ENCODE data around the gene ZER1. TPM values are rescaled to one million over a fixed set of nuclear protein-coding genes. Genes with fewer than 3 reads are reported as not detected.

The ZER1 gene
- polyA plus RNA-seq, 1 donor from 2014 or later, result 30.6 TPM

DNA sequence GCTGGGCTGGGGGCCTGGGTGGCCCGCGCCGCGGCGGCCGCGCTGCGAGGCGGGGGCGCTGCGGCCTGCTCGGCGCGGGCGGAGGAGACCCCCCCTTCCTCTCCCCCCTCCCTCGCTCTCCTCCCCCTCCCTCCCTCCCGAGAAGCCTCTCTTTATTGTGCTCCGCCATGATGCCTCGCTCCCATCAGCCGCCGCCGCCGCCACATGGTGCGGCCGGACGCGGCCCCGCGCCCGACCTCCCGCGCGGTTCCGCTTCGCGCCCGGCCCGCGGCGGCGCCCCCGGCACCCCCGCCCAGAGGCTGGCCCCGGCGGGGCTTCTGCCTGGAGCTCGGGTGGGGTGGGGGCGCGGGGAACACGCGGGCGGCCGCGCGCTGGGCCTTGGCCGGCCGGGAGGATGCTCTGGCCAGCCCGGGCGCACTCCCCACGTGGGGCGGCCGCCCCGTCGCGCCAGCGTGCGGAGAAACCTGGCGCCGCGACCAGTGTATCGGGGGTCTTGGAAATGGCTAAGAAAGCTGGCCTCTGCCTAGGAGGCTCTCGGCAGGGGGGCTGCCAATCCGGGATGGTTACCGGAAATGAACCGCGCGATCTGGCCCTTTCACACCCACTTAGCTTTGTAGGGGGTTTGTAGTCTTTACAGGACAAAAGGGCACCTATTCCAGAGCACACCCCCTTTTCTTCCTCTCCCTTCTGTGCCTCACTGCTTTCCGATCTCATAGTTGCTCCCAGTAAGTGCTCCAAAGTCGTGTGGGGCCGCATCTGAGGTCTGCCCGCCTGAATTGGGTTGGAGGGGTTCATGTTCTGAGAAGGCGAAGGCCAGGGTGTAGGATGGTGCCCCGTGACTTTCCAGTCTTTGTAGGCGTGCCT lies 81.7 kb downstream of the ZER1 start:
- peak overlapping the region; percentile 69 for H3K4me2 ChIP-seq (ENCODE audit: low read length)
- peak overlapping the region; percentile 81 for H3K4me3 ChIP-seq (ENCODE audit: low read length)
- TF ChIP-seq, protein P1, sequence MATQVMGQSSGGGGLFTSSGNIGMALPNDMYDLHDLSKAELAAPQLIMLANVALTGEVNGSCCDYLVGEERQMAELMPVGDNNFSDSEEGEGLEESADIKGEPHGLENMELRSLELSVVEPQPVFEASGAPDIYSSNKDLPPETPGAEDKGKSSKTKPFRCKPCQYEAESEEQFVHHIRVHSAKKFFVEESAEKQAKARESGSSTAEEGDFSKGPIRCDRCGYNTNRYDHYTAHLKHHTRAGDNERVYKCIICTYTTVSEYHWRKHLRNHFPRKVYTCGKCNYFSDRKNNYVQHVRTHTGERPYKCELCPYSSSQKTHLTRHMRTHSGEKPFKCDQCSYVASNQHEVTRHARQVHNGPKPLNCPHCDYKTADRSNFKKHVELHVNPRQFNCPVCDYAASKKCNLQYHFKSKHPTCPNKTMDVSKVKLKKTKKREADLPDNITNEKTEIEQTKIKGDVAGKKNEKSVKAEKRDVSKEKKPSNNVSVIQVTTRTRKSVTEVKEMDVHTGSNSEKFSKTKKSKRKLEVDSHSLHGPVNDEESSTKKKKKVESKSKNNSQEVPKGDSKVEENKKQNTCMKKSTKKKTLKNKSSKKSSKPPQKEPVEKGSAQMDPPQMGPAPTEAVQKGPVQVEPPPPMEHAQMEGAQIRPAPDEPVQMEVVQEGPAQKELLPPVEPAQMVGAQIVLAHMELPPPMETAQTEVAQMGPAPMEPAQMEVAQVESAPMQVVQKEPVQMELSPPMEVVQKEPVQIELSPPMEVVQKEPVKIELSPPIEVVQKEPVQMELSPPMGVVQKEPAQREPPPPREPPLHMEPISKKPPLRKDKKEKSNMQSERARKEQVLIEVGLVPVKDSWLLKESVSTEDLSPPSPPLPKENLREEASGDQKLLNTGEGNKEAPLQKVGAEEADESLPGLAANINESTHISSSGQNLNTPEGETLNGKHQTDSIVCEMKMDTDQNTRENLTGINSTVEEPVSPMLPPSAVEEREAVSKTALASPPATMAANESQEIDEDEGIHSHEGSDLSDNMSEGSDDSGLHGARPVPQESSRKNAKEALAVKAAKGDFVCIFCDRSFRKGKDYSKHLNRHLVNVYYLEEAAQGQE (IDR thresholded peaks at IDR 0.05; ENCODE audit: borderline replicate concordance), result no peak
- TF ChIP-seq, protein P2, sequence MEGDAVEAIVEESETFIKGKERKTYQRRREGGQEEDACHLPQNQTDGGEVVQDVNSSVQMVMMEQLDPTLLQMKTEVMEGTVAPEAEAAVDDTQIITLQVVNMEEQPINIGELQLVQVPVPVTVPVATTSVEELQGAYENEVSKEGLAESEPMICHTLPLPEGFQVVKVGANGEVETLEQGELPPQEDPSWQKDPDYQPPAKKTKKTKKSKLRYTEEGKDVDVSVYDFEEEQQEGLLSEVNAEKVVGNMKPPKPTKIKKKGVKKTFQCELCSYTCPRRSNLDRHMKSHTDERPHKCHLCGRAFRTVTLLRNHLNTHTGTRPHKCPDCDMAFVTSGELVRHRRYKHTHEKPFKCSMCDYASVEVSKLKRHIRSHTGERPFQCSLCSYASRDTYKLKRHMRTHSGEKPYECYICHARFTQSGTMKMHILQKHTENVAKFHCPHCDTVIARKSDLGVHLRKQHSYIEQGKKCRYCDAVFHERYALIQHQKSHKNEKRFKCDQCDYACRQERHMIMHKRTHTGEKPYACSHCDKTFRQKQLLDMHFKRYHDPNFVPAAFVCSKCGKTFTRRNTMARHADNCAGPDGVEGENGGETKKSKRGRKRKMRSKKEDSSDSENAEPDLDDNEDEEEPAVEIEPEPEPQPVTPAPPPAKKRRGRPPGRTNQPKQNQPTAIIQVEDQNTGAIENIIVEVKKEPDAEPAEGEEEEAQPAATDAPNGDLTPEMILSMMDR (IDR thresholded peaks at IDR 0.05; ENCODE audit: poor library complexity, severe bottlenecking), result no peak
- TF ChIP-seq POLR2AphosphoS5 (IDR thresholded peaks at IDR 0.05), result peak; percentile 37
- no peak for TF ChIP-seq EP300 (conservative IDR thresholded peaks at IDR 0.05; ENCODE audit: poor library complexity, severe bottlenecking)
- TF ChIP-seq TAF1 (IDR thresholded peaks at IDR 0.05; ENCODE audit: low read depth), result no peak
- TF ChIP-seq EZH2 (IDR thresholded peaks at IDR 0.05; ENCODE audit: borderline replicate concordance, insufficient read depth, low read length, poor library complexity, severe bottlenecking), result no peak
- TF ChIP-seq MXI1 (conservative IDR thresholded peaks at IDR 0.05; ENCODE audit: poor library complexity, severe bottlenecking), result peak; percentile 87
- TF ChIP-seq RAD21 (conservative IDR thresholded peaks at IDR 0.05), result peak; percentile 30
- TF ChIP-seq SMC3 (conservative IDR thresholded peaks at IDR 0.05; ENCODE audit: poor library complexity), result peak; percentile 31
- H2AFZ ChIP-seq (ENCODE audit: low read depth, low read length), result no peak overlapping the region
- no peaks in the 10 kb centered on the region for H3F3A ChIP-seq (ENCODE audit: insufficient read depth, low read length, poor library complexity, severe bottlenecking)
- peaks cover 8% of the 10 kb centered on the region for H3K36me3 ChIP-seq (ENCODE audit: insufficient read depth, low read length)
- peaks cover 35% of the 10 kb centered on the region for H3K79me2 ChIP-seq (replicated peaks; ENCODE audit: insufficient read depth, low read length)
- H3K27ac ChIP-seq (ENCODE audit: low read length), result peak overlapping the region; percentile 85
- H3K9ac ChIP-seq (ENCODE audit: low read length), result peak overlapping the region; percentile 91
- H3K9me3 ChIP-seq (ENCODE audit: low read length), result no peaks in the 10 kb centered on the region
- no peaks in the 10 kb centered on the region for H3K27me3 ChIP-seq (ENCODE audit: insufficient read depth, low read depth, low read length)
- no peaks in the 10 kb centered on the region for H3K9me2 ChIP-seq (ENCODE audit: insufficient read depth, low read length)
- peaks cover 4% of the 10 kb centered on the region for H4K20me1 ChIP-seq (ENCODE audit: insufficient read depth)

DNA sequence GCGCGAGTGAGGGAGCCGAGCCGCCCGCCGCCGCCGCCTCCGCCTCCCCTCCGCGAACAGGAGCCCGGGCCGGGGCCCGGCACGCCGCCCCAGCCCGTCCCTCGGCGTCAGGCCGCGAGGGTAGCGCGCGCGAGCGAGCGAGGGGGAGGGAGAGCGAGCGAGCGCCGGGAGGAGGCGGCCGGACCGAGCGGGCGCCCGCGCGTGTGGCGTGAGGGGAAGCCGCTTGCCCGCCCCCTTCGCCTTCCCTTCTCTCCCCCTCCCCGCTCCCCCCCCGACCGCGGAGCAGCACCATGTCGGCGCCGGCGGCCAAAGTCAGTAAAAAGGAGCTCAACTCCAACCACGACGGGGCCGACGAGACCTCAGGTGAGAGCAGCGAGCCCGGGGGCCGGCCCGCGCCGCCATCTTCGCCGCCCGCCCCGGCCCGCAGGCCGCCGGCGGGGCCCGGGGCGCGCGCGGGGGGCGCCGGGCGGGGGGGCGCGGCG lies 82.4 kb downstream of the ZER1 start:
- Histone ChIP-seq H3K9me3 (ENCODE audit: low read length) (no peaks in the 10 kb centered on the region), H3K9ac (ENCODE audit: low read length) (peak overlapping the region; percentile 89), H3K79me2 (replicated peaks; ENCODE audit: insufficient read depth, low read length) (peaks cover 35% of the 10 kb centered on the region), H3K36me3 (ENCODE audit: insufficient read depth, low read length) (peaks cover 8% of the 10 kb centered on the region), H4K20me1 (ENCODE audit: insufficient read depth) (peaks cover 4% of the 10 kb centered on the region), H3F3A (ENCODE audit: insufficient read depth, low read length, poor library complexity, severe bottlenecking) (no peaks in the 10 kb centered on the region), H2AFZ (ENCODE audit: low read depth, low read length) (no peak overlapping the region), H3K4me2 (ENCODE audit: low read length) (no peak overlapping the region), H3K27me3 (ENCODE audit: insufficient read depth, low read depth, low read length) (no peaks in the 10 kb centered on the region), H3K9me2 (ENCODE audit: insufficient read depth, low read length) (no peaks in the 10 kb centered on the region), H3K4me3 (ENCODE audit: low read length) (peak overlapping the region; percentile 66), H3K27ac (ENCODE audit: low read length) (peak overlapping the region; percentile 81)
- TF ChIP-seq MXI1 (conservative IDR thresholded peaks at IDR 0.05; ENCODE audit: poor library complexity, severe bottlenecking) (peak; percentile 31), RAD21 (conservative IDR thresholded peaks at IDR 0.05) (no peak)

All from neural cell (in vitro differentiated cells).